HG03060 (cell line): ENCODE measurements around the gene ARHGEF17.
A peak's percentile ranks its signal among the peaks of the same experiment; 100 is the strongest.

Experiments
- ATAC-seq: cut with Tn5 transposase; IDR thresholded peaks from one replicate; pipeline ENCODE4 v1.9.1; 2021; ENCODE audit warnings: low read depth, moderate number of reproducible peaks; ENCODE audit not compliant: unreplicated experiment

Gene ARHGEF17

GRCh38 chr11:73291781-73292524 lies 16.1 kb upstream of the ARHGEF17 start:
- no peak for ATAC-seq

GRCh38 chr11:73292525-73292894 lies 15.6 kb upstream of the ARHGEF17 start:
- no peak for ATAC-seq

GRCh38 chr11:73293356-73293936 lies 14.6 kb upstream of the ARHGEF17 start:
- no peak for ATAC-seq

- no peak for ATAC-seq
These were observed 13.5 kb upstream of the ARHGEF17 start for GRCh38 chr11:73294604-73295003.

- no peak for ATAC-seq
These were observed 12.7 kb upstream of the ARHGEF17 start for GRCh38 chr11:73295241-73295995.

- no peak for ATAC-seq
These were observed 12.1 kb upstream of the ARHGEF17 start for GRCh38 chr11:73295996-73296318.

- ATAC-seq = no peak
These were observed 11.4 kb upstream of the ARHGEF17 start for GRCh38 chr11:73296501-73297230.

- ATAC-seq = no peak
These were observed 10.9 kb upstream of the ARHGEF17 start for GRCh38 chr11:73297231-73297590.

- ATAC-seq = no peak
These were observed 10.4 kb upstream of the ARHGEF17 start for GRCh38 chr11:73297702-73298101.

GRCh38 chr11:73298233-73298632 lies 9.8 kb upstream of the ARHGEF17 start:
- ATAC-seq = no peak

GRCh38 chr11:73299751-73300150 lies 8.3 kb upstream of the ARHGEF17 start:
- ATAC-seq = no peak

GRCh38 chr11:73306069-73306841 lies 1.8 kb upstream of the ARHGEF17 start:
- no peak for ATAC-seq

GRCh38 chr11:73306977-73307322 lies 1.1 kb upstream of the ARHGEF17 start:
- ATAC-seq = no peak

GRCh38 chr11:73307323-73308002 lies 613 bp upstream of the ARHGEF17 start:
- peak; percentile 44 for ATAC-seq

GRCh38 chr11:73308961-73309919 lies 1.2 kb downstream of the ARHGEF17 start:
- ATAC-seq = no peak

GRCh38 chr11:73310076-73310475 lies 2.0 kb downstream of the ARHGEF17 start:
- ATAC-seq = no peak

GRCh38 chr11:73310661-73311393 lies 2.8 kb downstream of the ARHGEF17 start:
- ATAC-seq = no peak

- no peak for ATAC-seq
These were observed 3.4 kb downstream of the ARHGEF17 start for GRCh38 chr11:73311394-73311869.
